CD4-positive, alpha-beta T cell treated with Interleukin-17A for 4 hours (primary cell): ENCODE results near the gene MAST2.

ENCODE experiments used
- DNase-seq: peaks from one replicate; pipeline ENCODE4 v3.0.0-alpha.2; 2020; ENCODE audit warnings: mixed read lengths

Gene MAST2

DNA sequence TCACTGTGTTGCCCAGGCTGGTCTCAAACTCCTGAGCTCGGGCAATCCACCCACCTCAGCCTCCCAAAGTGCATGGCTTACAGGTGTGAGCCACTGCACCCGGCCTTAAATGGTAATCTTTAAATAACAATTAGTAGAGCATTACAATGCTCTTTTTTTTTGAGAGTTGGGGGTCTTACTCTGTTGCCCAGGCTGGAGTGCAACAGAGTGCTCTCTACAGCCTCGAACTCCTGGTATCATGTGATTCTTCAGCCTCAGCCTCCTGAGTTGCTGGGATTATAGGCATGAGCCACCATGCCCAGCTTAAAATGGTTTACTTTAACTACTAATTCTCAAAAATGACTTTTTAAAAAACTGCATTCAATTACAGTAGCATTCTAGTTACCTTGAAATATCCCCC lies 276.8 kb downstream of the MAST2 start:
- DNase-seq: no peak

DNA sequence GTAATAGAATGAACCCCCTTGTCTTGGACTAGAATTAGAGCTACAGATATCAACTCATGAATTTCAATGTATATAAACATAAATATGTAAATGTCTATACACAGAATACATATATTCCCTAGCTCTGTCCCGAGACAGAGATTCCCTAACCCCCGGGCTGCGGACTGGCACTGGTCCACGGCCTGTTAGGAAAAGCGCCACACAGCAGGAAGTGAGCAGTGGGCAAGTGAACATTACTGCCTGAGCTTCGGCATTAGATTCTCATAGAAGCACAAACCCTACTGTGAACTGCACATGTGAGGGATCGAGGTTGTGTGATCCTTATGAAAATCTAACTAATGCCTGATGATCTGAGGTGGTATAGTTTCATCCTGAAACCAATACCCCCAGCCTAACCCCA lies 277.8 kb downstream of the MAST2 start:
- DNase-seq: no peak

DNA sequence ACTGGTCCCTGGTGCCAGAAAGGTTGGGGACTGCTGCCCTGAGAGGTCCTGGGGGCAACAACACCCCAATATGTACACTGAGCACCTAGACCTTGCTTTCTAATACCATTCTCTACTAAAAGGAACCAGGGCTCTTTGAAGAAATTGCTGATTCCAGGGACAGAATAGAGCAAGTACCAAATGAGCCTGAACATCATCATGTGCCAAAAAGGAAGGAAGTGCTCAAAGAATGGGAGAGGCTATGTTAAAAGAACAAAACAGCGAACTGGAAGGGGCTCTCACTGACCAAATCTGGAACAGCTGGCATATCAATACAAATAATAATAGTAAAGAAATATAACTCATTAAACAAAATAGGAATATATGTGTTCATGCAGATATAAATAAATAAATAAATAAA lies 278.2 kb downstream of the MAST2 start:
- no peak for DNase-seq

DNA sequence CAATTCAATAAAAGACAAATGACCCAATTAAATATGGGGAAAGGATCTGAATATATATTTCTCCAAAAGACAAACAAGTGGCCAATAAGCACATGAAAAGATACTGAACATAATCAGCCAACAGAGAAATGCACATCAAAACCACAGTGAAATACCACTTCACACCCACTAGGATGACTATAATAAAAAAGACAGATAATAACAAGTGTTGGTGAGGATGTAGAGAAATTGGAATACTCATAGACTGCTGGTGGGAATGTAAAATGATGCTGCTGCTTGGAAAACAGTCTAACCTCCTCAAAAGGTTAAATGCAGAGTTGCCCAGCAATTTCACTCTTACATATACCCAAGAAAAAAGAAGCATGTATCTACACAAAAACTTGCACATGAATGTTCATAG lies 280.2 kb downstream of the MAST2 start:
- no peak for DNase-seq

DNA sequence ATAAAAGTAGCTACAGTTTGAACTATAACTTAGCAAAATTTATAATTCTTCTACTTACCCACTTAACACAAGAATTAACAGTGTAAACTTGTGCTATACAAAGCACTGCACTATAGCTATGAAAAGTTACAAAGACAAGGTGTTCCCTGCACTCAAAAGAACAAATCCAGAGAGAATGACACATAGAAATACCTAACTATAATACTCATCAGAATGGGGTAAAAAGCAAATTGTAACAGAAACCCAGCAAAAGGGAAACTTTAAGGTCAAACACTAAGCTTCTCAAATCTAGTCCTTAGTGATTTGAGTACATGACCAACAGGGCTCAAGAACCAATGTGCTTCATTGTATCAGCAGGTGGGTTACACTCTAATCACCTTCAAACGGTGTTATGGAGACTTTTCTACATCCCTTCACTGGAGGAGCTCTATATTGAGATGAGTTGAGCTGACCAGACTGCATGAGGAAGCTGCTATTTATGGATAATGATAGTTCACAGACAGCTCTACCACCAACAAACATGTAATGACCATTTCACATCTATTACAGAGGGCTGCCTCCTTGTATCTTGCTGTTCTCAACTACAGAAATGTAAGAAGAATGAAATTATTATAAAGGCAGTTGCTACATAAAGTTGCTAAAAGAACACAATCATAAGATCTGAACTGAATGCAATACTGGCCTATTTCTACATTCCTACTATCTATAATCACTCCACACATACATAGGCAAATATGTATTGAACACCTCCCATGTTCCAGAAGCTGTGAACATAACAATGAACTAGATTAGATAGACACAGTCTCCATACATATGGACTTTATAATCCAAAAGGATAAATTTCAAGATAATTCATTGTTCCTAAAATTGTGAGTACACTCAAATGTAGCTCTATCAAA lies 281.4 kb downstream of the MAST2 start:
- DNase-seq: no peak
